Brain pericyte (primary cell): ENCODE data around the gene ABCB10.
"Not testable (repeated sequence)": the region's sequence is repeated elsewhere in the genome, so short reads cannot be mapped to it uniquely, and the experiment has no call there.

Experiments
- DNase-seq: peaks from one replicate; pipeline ENCODE4 v3.0.0-alpha.2; 2012; ENCODE audit warnings: low read depth, low spot score

ABCB10 gene

GRCh38 chr1:229537894-229538293, 20.6 kb downstream of the ABCB10 start:
- no peak for DNase-seq

- no peak for DNase-seq
Observed at GRCh38 chr1:229536982-229537381, 21.5 kb downstream of the ABCB10 start.

- no peak for DNase-seq
Observed at GRCh38 chr1:229535230-229535629, 23.3 kb downstream of the ABCB10 start.

GRCh38 chr1:229531326-229531725, 27.2 kb downstream of the ABCB10 start:
- no peak for DNase-seq

- DNase-seq = no peak
Observed at GRCh38 chr1:229529639-229530038, 28.9 kb downstream of the ABCB10 start.

- no peak for DNase-seq
Observed at GRCh38 chr1:229526695-229527094, 31.8 kb downstream of the ABCB10 start.

GRCh38 chr1:229523052-229523451, 35.5 kb downstream of the ABCB10 start:
- DNase-seq = no peak

- no peak for DNase-seq
Observed at GRCh38 chr1:229514578-229515275, 43.8 kb downstream of the ABCB10 start.

- DNase-seq = not testable (repeated sequence)
Observed at GRCh38 chr1:229511625-229512024, 46.9 kb downstream of the ABCB10 start.

- not testable (repeated sequence) for DNase-seq
Observed at GRCh38 chr1:229511201-229511600, 47.3 kb downstream of the ABCB10 start.

- DNase-seq = no peak
Observed at GRCh38 chr1:229509576-229509975, 48.9 kb downstream of the ABCB10 start.

- no peak for DNase-seq
Observed at GRCh38 chr1:229508823-229509337, 49.6 kb downstream of the ABCB10 start.

- DNase-seq = peak; percentile 96
Observed at GRCh38 chr1:229507951-229508822, 50.3 kb downstream of the ABCB10 start, which contains the start of gene NUP133. TSS of gene NUP133 (minus strand) at chr1:229508341. CDS start at chr1:229508249, 92 bp downstream.

- DNase-seq = no peak
Observed at GRCh38 chr1:229507502-229507901, 51.0 kb downstream of the ABCB10 start.

GRCh38 chr1:229506633-229507032, 51.9 kb downstream of the ABCB10 start:
- no peak for DNase-seq

GRCh38 chr1:229495782-229496181, 62.7 kb downstream of the ABCB10 start:
- DNase-seq = no peak

- no peak for DNase-seq
Observed at GRCh38 chr1:229487181-229487580, 71.3 kb downstream of the ABCB10 start.

- no peak for DNase-seq
Observed at GRCh38 chr1:229485318-229485717, 73.2 kb downstream of the ABCB10 start.

- DNase-seq = no peak
Observed at GRCh38 chr1:229482511-229482910, 76.0 kb downstream of the ABCB10 start.

GRCh38 chr1:229480495-229480894, 78.0 kb downstream of the ABCB10 start:
- DNase-seq = no peak

GRCh38 chr1:229479660-229480399, 78.7 kb downstream of the ABCB10 start:
- no peak for DNase-seq

GRCh38 chr1:229478852-229479251, 79.7 kb downstream of the ABCB10 start:
- no peak for DNase-seq
